Activated CD4-positive, alpha-beta memory T cell treated with anti-CD3 and anti-CD28 coated beads for 36 hours (primary cell): ENCODE results near the gene DLGAP1. TPM values are rescaled to one million over a fixed set of nuclear protein-coding genes. Genes with fewer than 3 reads are reported as not detected.

Source experiments
- CTCF ChIA-PET: fragments of 350-600 bp; sonication (Branson Sonifier 250); formaldehyde crosslinking; loops from one replicate; lab custom pipeline; 2021; ENCODE audit warnings: antibody characterized with exemption, inconsistent platforms; lab: Charles Lee
- POLR2A ChIA-PET: fragments of 350-600 bp; sonication (Branson Sonifier 250); formaldehyde crosslinking; loops from one replicate; lab custom pipeline; 2021; ENCODE audit warnings: antibody characterized with exemption; lab: Charles Lee
- DNase-seq: peaks from one replicate; pipeline ENCODE4 v3.0.0-alpha.2; 2020
- H3K27ac Mint-ChIP-seq: one replicate; pipeline ENCODE4 v1.8.0; 2021; ENCODE audit warnings: mixed read lengths
- H3K27me3 Mint-ChIP-seq: one replicate; pipeline ENCODE4 v1.8.0; 2021; ENCODE audit warnings: mixed read lengths
- H3K36me3 Mint-ChIP-seq: one replicate; pipeline ENCODE4 v1.8.0; 2021; ENCODE audit warnings: mixed read lengths
- H3K4me1 Mint-ChIP-seq: one replicate; pipeline ENCODE4 v1.8.0; 2021; ENCODE audit warnings: low read depth, mixed read lengths
- H3K4me3 Mint-ChIP-seq: one replicate; pipeline ENCODE4 v1.8.0; 2021; ENCODE audit warnings: mild to moderate bottlenecking, mixed read lengths
- H3K9me3 Mint-ChIP-seq: one replicate; pipeline ENCODE4 v1.8.0; 2021; ENCODE audit warnings: mixed read lengths
- intact Hi-C: fragments of 100-400 bp; cut with micrococcal nuclease; formaldehyde crosslinking; loops from one replicate; pipeline ENCODE4 v1.15.1; 2023
- total RNA-seq, 2 experiments: library from RNA; stranded (reverse); gene quantifications; one replicate each; pipeline ENCODE4 v1.2.3, GENCODE V29; 2021

DLGAP1 gene
- total RNA-seq, 2 experiments from 2014 or later = 0.45 to 1.0 TPM

GRCh38 chr18:3761266-3761665, 693.8 kb downstream of the DLGAP1 start:
- ChIA-PET CTCF (interaction anchor here (1.4 kb wide), 1 partner anchor 10 kb away, joined by 7 read pairs; no protein-coding TSS in a partner anchor), POLR2A (no interaction called here)
- no peak overlapping the region for H3K27ac Mint-ChIP-seq
- intact Hi-C loops = no loop called here
- H3K4me3 Mint-ChIP-seq = no peak overlapping the region
- H3K4me1 Mint-ChIP-seq = no peaks in the 10 kb centered on the region
- H3K9me3 Mint-ChIP-seq = peaks cover 4% of the 10 kb centered on the region
- no peak for DNase-seq
- H3K27me3 Mint-ChIP-seq = peaks cover 5% of the 10 kb centered on the region
- H3K36me3 Mint-ChIP-seq = no peaks in the 10 kb centered on the region

- peaks cover 4% of the 10 kb centered on the region for H3K9me3 Mint-ChIP-seq
- H3K36me3 Mint-ChIP-seq = no peaks in the 10 kb centered on the region
- CTCF ChIA-PET = interaction anchor here (1.4 kb wide), 1 partner anchor 11 kb away, joined by 7 read pairs; no protein-coding TSS in a partner anchor
- POLR2A ChIA-PET = no interaction called here
- no peaks in the 10 kb centered on the region for H3K4me1 Mint-ChIP-seq
- DNase-seq = no peak
- H3K27me3 Mint-ChIP-seq = peaks cover 3% of the 10 kb centered on the region
- intact Hi-C loops = no loop called here
- H3K27ac Mint-ChIP-seq = no peak overlapping the region
- H3K4me3 Mint-ChIP-seq = no peak overlapping the region
Measured at GRCh38 chr18:3760741-3761140, 694.4 kb downstream of the DLGAP1 start.

- H3K4me3 Mint-ChIP-seq = no peak overlapping the region
- H3K4me1 Mint-ChIP-seq = no peaks in the 10 kb centered on the region
- H3K27me3 Mint-ChIP-seq = no peaks in the 10 kb centered on the region
- intact Hi-C loops = no loop called here
- DNase-seq = no peak
- H3K9me3 Mint-ChIP-seq = peaks cover 4% of the 10 kb centered on the region
- ChIA-PET POLR2A (no interaction called here), CTCF (interaction anchor here (1.2 kb wide), 1 partner anchor 12 kb away, joined by 3 read pairs; no protein-coding TSS in a partner anchor)
- no peak overlapping the region for H3K27ac Mint-ChIP-seq
- H3K36me3 Mint-ChIP-seq = no peaks in the 10 kb centered on the region
Measured at GRCh38 chr18:3759099-3759498, 696.0 kb downstream of the DLGAP1 start.

- DNase-seq = no peak
- CTCF ChIA-PET = interaction anchor here (1.2 kb wide), 1 partner anchor 12 kb away, joined by 3 read pairs; no protein-coding TSS in a partner anchor
- intact Hi-C loops = no loop called here
- Mint-ChIP-seq H3K27me3 (no peaks in the 10 kb centered on the region), H3K36me3 (no peaks in the 10 kb centered on the region), H3K27ac (no peak overlapping the region), H3K4me3 (no peak overlapping the region), H3K9me3 (peaks cover 4% of the 10 kb centered on the region), H3K4me1 (no peaks in the 10 kb centered on the region)
- POLR2A ChIA-PET = no interaction called here
Measured at GRCh38 chr18:3758531-3758930, 696.6 kb downstream of the DLGAP1 start.

GRCh38 chr18:3757361-3757760, 697.7 kb downstream of the DLGAP1 start:
- intact Hi-C loops = no loop called here
- Mint-ChIP-seq H3K36me3 (no peaks in the 10 kb centered on the region), H3K27me3 (no peaks in the 10 kb centered on the region), H3K9me3 (peaks cover 4% of the 10 kb centered on the region), H3K4me1 (no peaks in the 10 kb centered on the region), H3K27ac (no peak overlapping the region), H3K4me3 (no peak overlapping the region)
- ChIA-PET POLR2A (no interaction called here), CTCF (no interaction called here)
- no peak for DNase-seq

DNA sequence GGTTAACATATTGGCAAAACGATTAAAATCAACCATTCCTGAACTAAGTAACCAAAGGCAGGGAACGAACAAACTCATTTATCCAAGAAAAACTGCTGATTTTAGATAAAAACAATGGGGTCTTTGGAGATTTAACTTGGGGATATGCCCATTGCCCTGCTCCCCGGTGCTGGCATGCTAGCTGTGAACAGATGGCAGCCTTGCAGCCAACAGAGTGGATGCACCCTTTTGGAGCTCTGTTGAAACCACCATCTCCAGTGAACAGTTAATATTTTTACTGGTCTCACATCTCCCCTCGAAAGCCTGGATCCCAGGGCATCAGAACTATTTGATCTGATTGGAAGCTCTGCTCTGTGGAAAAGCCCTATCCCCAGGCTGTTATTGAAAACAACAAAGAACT, 702.0 kb downstream of the DLGAP1 start:
- Mint-ChIP-seq H3K27me3 (peaks cover 7% of the 10 kb centered on the region), H3K27ac (no peak overlapping the region), H3K4me3 (no peak overlapping the region), H3K36me3 (no peaks in the 10 kb centered on the region), H3K9me3 (peaks cover 4% of the 10 kb centered on the region), H3K4me1 (no peaks in the 10 kb centered on the region)
- ChIA-PET CTCF (no interaction called here), POLR2A (no interaction called here)
- DNase-seq = no peak
- intact Hi-C loops = no loop called here

DNA sequence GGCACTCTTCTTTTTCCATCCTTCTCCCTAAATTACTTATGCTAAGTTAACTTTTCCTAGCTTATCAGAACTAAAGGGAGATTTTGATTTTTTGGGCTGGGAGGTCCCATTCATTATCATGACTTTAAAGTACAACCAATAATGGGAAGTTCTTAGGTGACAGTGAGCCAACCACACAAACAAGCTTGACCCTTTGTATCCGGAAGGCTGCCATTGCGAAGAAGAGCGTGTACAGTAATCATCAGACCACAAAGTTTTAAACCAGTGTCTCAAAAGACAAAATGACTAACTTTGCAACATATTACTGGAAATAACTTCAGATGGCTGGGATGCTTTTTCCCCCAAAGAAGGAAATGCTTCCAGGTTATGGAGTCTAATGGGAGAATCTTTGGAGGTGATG, 707.0 kb downstream of the DLGAP1 start:
- intact Hi-C loops = no loop called here
- Mint-ChIP-seq H3K36me3 (no peaks in the 10 kb centered on the region), H3K27me3 (peaks cover 10% of the 10 kb centered on the region), H3K4me3 (no peak overlapping the region), H3K27ac (no peak overlapping the region), H3K4me1 (no peaks in the 10 kb centered on the region), H3K9me3 (no peaks in the 10 kb centered on the region)
- POLR2A ChIA-PET = no interaction called here
- CTCF ChIA-PET = no interaction called here
- no peak for DNase-seq

GRCh38 chr18:3747176-3747973, 707.7 kb downstream of the DLGAP1 start:
- ChIA-PET POLR2A (no interaction called here), CTCF (no interaction called here)
- H3K4me3 Mint-ChIP-seq = no peak overlapping the region
- no peak for DNase-seq
- no peaks in the 10 kb centered on the region for H3K4me1 Mint-ChIP-seq
- H3K27me3 Mint-ChIP-seq = peaks cover 10% of the 10 kb centered on the region
- H3K9me3 Mint-ChIP-seq = no peaks in the 10 kb centered on the region
- no peaks in the 10 kb centered on the region for H3K36me3 Mint-ChIP-seq
- H3K27ac Mint-ChIP-seq = no peak overlapping the region
- intact Hi-C loops = no loop called here

GRCh38 chr18:3742541-3742940, 712.6 kb downstream of the DLGAP1 start:
- Mint-ChIP-seq H3K27ac (no peak overlapping the region), H3K4me3 (no peak overlapping the region), H3K4me1 (no peaks in the 10 kb centered on the region), H3K27me3 (peaks cover 3% of the 10 kb centered on the region), H3K9me3 (peaks cover 4% of the 10 kb centered on the region), H3K36me3 (no peaks in the 10 kb centered on the region)
- no peak for DNase-seq
- ChIA-PET CTCF (no interaction called here), POLR2A (no interaction called here)
- intact Hi-C loops = no loop called here

DNA sequence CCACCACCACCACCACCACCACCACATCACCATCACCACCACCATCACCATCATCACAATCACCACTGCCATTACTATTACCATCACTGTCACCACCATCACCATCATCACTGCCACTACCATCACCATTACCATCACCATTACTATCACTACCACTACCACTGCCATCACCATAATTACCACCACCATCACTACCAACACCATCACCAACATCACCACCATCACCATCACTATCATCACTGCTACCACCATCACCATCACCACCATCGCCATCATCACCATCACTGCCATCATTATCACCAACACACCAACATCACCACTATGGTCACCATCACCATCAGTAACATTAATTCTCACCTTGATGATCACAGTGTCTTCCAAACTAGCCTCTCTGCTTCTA, 713.8 kb downstream of the DLGAP1 start:
- Mint-ChIP-seq H3K36me3 (no peaks in the 10 kb centered on the region), H3K4me3 (no peak overlapping the region), H3K9me3 (peaks cover 4% of the 10 kb centered on the region), H3K4me1 (no peaks in the 10 kb centered on the region), H3K27me3 (peaks cover 3% of the 10 kb centered on the region), H3K27ac (no peak overlapping the region)
- ChIA-PET POLR2A (no interaction called here), CTCF (no interaction called here)
- intact Hi-C loops = no loop called here
- no peak for DNase-seq

GRCh38 chr18:3728704-3729437, 726.2 kb downstream of the DLGAP1 start:
- POLR2A ChIA-PET = no interaction called here
- no peaks in the 10 kb centered on the region for H3K9me3 Mint-ChIP-seq
- no peak for DNase-seq
- H3K4me1 Mint-ChIP-seq = no peaks in the 10 kb centered on the region
- H3K4me3 Mint-ChIP-seq = no peak overlapping the region
- no peaks in the 10 kb centered on the region for H3K36me3 Mint-ChIP-seq
- intact Hi-C loops = no loop called here
- no peak overlapping the region for H3K27ac Mint-ChIP-seq
- CTCF ChIA-PET = no interaction called here
- H3K27me3 Mint-ChIP-seq = peaks cover 20% of the 10 kb centered on the region

- no peaks in the 10 kb centered on the region for H3K36me3 Mint-ChIP-seq
- no peak for DNase-seq
- no peaks in the 10 kb centered on the region for H3K4me1 Mint-ChIP-seq
- H3K27ac Mint-ChIP-seq = no peak overlapping the region
- no peak overlapping the region for H3K4me3 Mint-ChIP-seq
- ChIA-PET CTCF (no interaction called here), POLR2A (no interaction called here)
- intact Hi-C loops = no loop called here
- H3K9me3 Mint-ChIP-seq = no peaks in the 10 kb centered on the region
- H3K27me3 Mint-ChIP-seq = peaks cover 25% of the 10 kb centered on the region
Measured at GRCh38 chr18:3727274-3727673, 727.8 kb downstream of the DLGAP1 start.
